T-helper 2 cell treated with Interferon-gamma antibody and Interleukin-4, amounts not matched to agents 100 ng/mL and 5 ng/mL, for 36 hours (primary cell): ENCODE data around the gene OGN. TPM values are rescaled to one million over a fixed set of nuclear protein-coding genes. Genes with fewer than 3 reads are reported as not detected.

ENCODE experiments used
- intact Hi-C: fragments of 100-400 bp; cut with micrococcal nuclease; formaldehyde crosslinking; loops from one replicate; pipeline ENCODE4 v1.15.1; 2023
- total RNA-seq: library from RNA; stranded (reverse); gene quantifications from 2 replicates; pipeline ENCODE4 v1.2.3, GENCODE V29; 2022

Gene OGN
- total RNA-seq, 1 donor from 2014 or later = not detected

- intact Hi-C loops = no loop called here
Measured at GRCh38 chr9:92349771-92350739, 54.3 kb downstream of the OGN start.

- intact Hi-C loops = no loop called here
Measured at GRCh38 chr9:92345582-92345981, 58.8 kb downstream of the OGN start.

- intact Hi-C loops = no loop called here
Measured at GRCh38 chr9:92342825-92343488, 61.4 kb downstream of the OGN start.

- intact Hi-C loops = no loop called here
Measured at GRCh38 chr9:92341578-92341977, 62.8 kb downstream of the OGN start.

- intact Hi-C loops = no loop called here
Measured at GRCh38 chr9:92333282-92333634, 71.1 kb downstream of the OGN start.

Other genes with a start within 250 kb of the OGN start
- 133 and 136 TPM in 2 replicates for gene IARS1, start 110.9 kb downstream of the OGN start, total RNA-seq
- gene NOL8, start 79.2 kb downstream of the OGN start, total RNA-seq = 59.7 and 68.3 TPM in 2 replicates
- gene CENPP, start 78.6 kb downstream of the OGN start, total RNA-seq = 26.9 and 27.2 TPM in 2 replicates
- gene OMD, start 19.9 kb upstream of the OGN start, total RNA-seq = not detected in 2 replicates
- not detected in 2 replicates for gene ASPN, start 77.9 kb upstream of the OGN start, total RNA-seq
- gene ECM2, start 131.4 kb upstream of the OGN start, total RNA-seq = not detected in 2 replicates